OCI-LY1 (cell line): ENCODE data around the gene ABLIM3.

Experiments used
- H2AFZ ChIP-seq: fragments of 200-600 bp; sonication (generic), shearing (Covaris generic); 2 replicates; pipeline ENCODE4 v1.6.0; 2014; ENCODE audit warnings: antibody characterized with exemption, mild to moderate bottlenecking, low read length
- H3F3A ChIP-seq: fragments of 200-600 bp; sonication (generic), shearing (Covaris generic); 2 replicates; pipeline ENCODE4 v1.6.0; 2014; ENCODE audit warnings: mild to moderate bottlenecking, antibody characterized with exemption, low read length, moderate library complexity; ENCODE audit not compliant: insufficient read depth
- H3K27ac ChIP-seq: fragments of 200-600 bp; sonication (generic); 2 replicates; pipeline ENCODE4 v1.5.1; 2014; ENCODE audit warnings: low read length, mixed run types, mild to moderate bottlenecking, low read depth; ENCODE audit not compliant: poor library complexity, severe bottlenecking
- H3K27me3 ChIP-seq: fragments of 200-600 bp; sonication (generic); 2 replicates; pipeline ENCODE4 v1.6.0; 2014; ENCODE audit warnings: antibody characterized with exemption, mild to moderate bottlenecking, low read length, moderate library complexity; ENCODE audit not compliant: insufficient read depth
- H3K36me3 ChIP-seq: fragments of 200-600 bp; sonication (generic); 2 replicates; pipeline ENCODE4 v1.6.1; 2014; ENCODE audit warnings: mild to moderate bottlenecking, antibody characterized with exemption, low read length, moderate library complexity, mixed read lengths; ENCODE audit not compliant: insufficient read depth
- H3K4me1 ChIP-seq: fragments of 200-600 bp; sonication (generic); 2 replicates; pipeline ENCODE4 v1.5.1; 2014; ENCODE audit warnings: mild to moderate bottlenecking, low read length, moderate library complexity; ENCODE audit not compliant: insufficient read depth, severe bottlenecking
- H3K4me2 ChIP-seq: fragments of 200-600 bp; sonication (generic), shearing (Covaris generic); 2 replicates; pipeline ENCODE4 v1.6.1; 2014; ENCODE audit warnings: low read length
- H3K4me3 ChIP-seq: fragments of 200-600 bp; sonication (generic); 2 replicates; pipeline ENCODE4 v1.5.1; 2014; ENCODE audit warnings: low read length, low read depth, mild to moderate bottlenecking, mixed read lengths; ENCODE audit not compliant: poor library complexity, severe bottlenecking
- H3K79me2 ChIP-seq: fragments of 200-600 bp; shearing (Covaris generic); 2 replicates; pipeline ENCODE4 v1.6.1; 2016; ENCODE audit warnings: mixed run types, low read length, mixed read lengths; ENCODE audit not compliant: insufficient read depth
- H3K9ac ChIP-seq: fragments of 200-600 bp; sonication (generic), shearing (Covaris generic); 2 replicates; pipeline ENCODE4 v1.6.1; 2014; ENCODE audit warnings: mild to moderate bottlenecking, low read length, mixed read lengths
- H3K9me2 ChIP-seq: fragments of 200-600 bp; sonication (generic), shearing (Covaris generic); 2 replicates; pipeline ENCODE4 v1.6.1; 2014; ENCODE audit warnings: low read depth, mild to moderate bottlenecking, low read length, mixed read lengths
- H3K9me3 ChIP-seq: fragments of 200-600 bp; shearing (Covaris generic); 2 replicates; pipeline ENCODE4 v1.6.1; 2014; ENCODE audit warnings: low read length, mixed read lengths
- H4K20me1 ChIP-seq: fragments of 200-600 bp; sonication (generic), shearing (Covaris generic); 2 replicates; pipeline ENCODE4 v1.6.0; 2016; ENCODE audit warnings: mild to moderate bottlenecking, low read length; ENCODE audit not compliant: insufficient read depth
- CTCF ChIP-seq: fragments of 200-600 bp; sonication (generic), shearing (Covaris generic); IDR thresholded peaks from 2 replicates; pipeline ENCODE4 v1.5.1; 2017; ENCODE audit warnings: mild to moderate bottlenecking, antibody characterized with exemption, low read length, moderate library complexity, mixed read lengths
- EZH2 ChIP-seq: fragments of 200-600 bp; sonication (generic), shearing (Covaris generic); IDR thresholded peaks from 2 replicates; pipeline ENCODE4 v1.8.0; 2017; ENCODE audit warnings: borderline replicate concordance, mixed run types, mild to moderate bottlenecking, antibody characterized with exemption, low read length, moderate library complexity, mixed read lengths

ABLIM3 gene

GRCh38 chr5:149207831-149208230 is 66.5 kb downstream of the ABLIM3 start:
- no peak overlapping the region for H3K4me3 ChIP-seq
- no peaks in the 10 kb centered on the region for H3K9me2 ChIP-seq
- H3F3A ChIP-seq = no peaks in the 10 kb centered on the region
- H4K20me1 ChIP-seq = no peaks in the 10 kb centered on the region
- H3K27ac ChIP-seq = no peak overlapping the region
- no peaks in the 10 kb centered on the region for H3K79me2 ChIP-seq
- H2AFZ ChIP-seq = no peak overlapping the region
- no peaks in the 10 kb centered on the region for H3K36me3 ChIP-seq
- no peak overlapping the region for H3K9ac ChIP-seq
- H3K4me1 ChIP-seq = no peaks in the 10 kb centered on the region
- H3K4me2 ChIP-seq = no peak overlapping the region
- no peak for TF ChIP-seq CTCF
- TF ChIP-seq EZH2 = no peak
- H3K9me3 ChIP-seq = no peaks in the 10 kb centered on the region
- H3K27me3 ChIP-seq = no peaks in the 10 kb centered on the region

- Histone ChIP-seq H3K27me3 (no peaks in the 10 kb centered on the region), H3K27ac (no peak overlapping the region), H3K36me3 (no peaks in the 10 kb centered on the region), H3K4me2 (no peak overlapping the region), H2AFZ (no peak overlapping the region), H3K9ac (no peak overlapping the region), H4K20me1 (no peaks in the 10 kb centered on the region), H3F3A (no peaks in the 10 kb centered on the region), H3K79me2 (no peaks in the 10 kb centered on the region), H3K4me3 (no peak overlapping the region), H3K9me3 (no peaks in the 10 kb centered on the region), H3K9me2 (no peaks in the 10 kb centered on the region), H3K4me1 (no peaks in the 10 kb centered on the region)
- TF ChIP-seq EZH2 = no peak
- no peak for TF ChIP-seq CTCF
Observed at GRCh38 chr5:149210225-149210624, 68.9 kb downstream of the ABLIM3 start.

- no peak overlapping the region for H2AFZ ChIP-seq
- no peak overlapping the region for H3K4me3 ChIP-seq
- H3K27ac ChIP-seq = no peak overlapping the region
- no peaks in the 10 kb centered on the region for H3K9me2 ChIP-seq
- no peaks in the 10 kb centered on the region for H3K4me1 ChIP-seq
- H3K27me3 ChIP-seq = no peaks in the 10 kb centered on the region
- H3K9me3 ChIP-seq = no peaks in the 10 kb centered on the region
- TF ChIP-seq CTCF = no peak
- no peak for TF ChIP-seq EZH2
- H3K4me2 ChIP-seq = no peak overlapping the region
- no peaks in the 10 kb centered on the region for H3F3A ChIP-seq
- H3K9ac ChIP-seq = no peak overlapping the region
- no peaks in the 10 kb centered on the region for H3K36me3 ChIP-seq
- no peaks in the 10 kb centered on the region for H4K20me1 ChIP-seq
- H3K79me2 ChIP-seq = no peaks in the 10 kb centered on the region
Observed at GRCh38 chr5:149210968-149211490, 69.7 kb downstream of the ABLIM3 start.
